A549 (cell line): ENCODE results near the gene STOM. TPM values are rescaled to one million over a fixed set of nuclear protein-coding genes. Genes with fewer than 3 reads are reported as not detected.

Experiments used
- ATAC-seq, 2 experiments: fragments of 200-7000 bp in 1 of 2; fragments of >200 bp in 1 of 2; cut with Nextera tagmentation in 1 of 2; cut with Tn5 transposase in 1 of 2; 3 replicates each; pipeline versions ENCODE4 v1.8.0 to v1.9.1; 2018 to 2020; ENCODE audit warnings: mild to moderate bottlenecking in 1 of 2, moderate library complexity in 1 of 2
- CTCF ChIA-PET: fragments of 300-600 bp; sonication (Branson Sonifier 250); formaldehyde crosslinking; extraction: SDS; loops from one replicate; lab custom pipeline; 2021; ENCODE audit warnings: antibody characterized with exemption, inconsistent platforms; lab: Yijun Ruan, JAX
- POLR2A ChIA-PET: fragments of 350-600 bp; formaldehyde crosslinking; extraction: SDS; loops from one replicate; lab custom pipeline; 2021; ENCODE audit warnings: antibody characterized with exemption, inconsistent platforms; lab: Yijun Ruan, JAX
- DNase-seq, 2 experiments: peaks; one replicate each; pipeline versions ENCODE4 v3.0.0 to v3.0.0-alpha.2; 2011 to 2016; ENCODE audit warnings: low read depth in 1 of 2, low spot score in 1 of 2
- FAIRE-seq: peaks from 2 replicates; lab custom pipeline; 2011; peaks lifted over from hg19 to GRCh38; lab: Jason Lieb, UNC
- H3K27ac ChIP-seq, 2 experiments: fragments of >200 bp; sonication (Bioruptor Twin); formaldehyde crosslinking; 3 replicates each; pipeline ENCODE4 v1.5.1; 2016 to 2017
- H3K4me1 ChIP-seq: fragments of >200 bp; sonication (Bioruptor Twin); formaldehyde crosslinking; 3 replicates; pipeline ENCODE4 v1.6.1; 2016
- H3K4me2 ChIP-seq: fragments of >200 bp; sonication (Bioruptor Twin); formaldehyde crosslinking; 3 replicates; pipeline ENCODE4 v1.6.1; 2016
- H3K4me3 ChIP-seq: fragments of >200 bp; sonication (Bioruptor Twin); formaldehyde crosslinking; 3 replicates; pipeline ENCODE4 v1.5.1; 2016
- H3K9me3 ChIP-seq: fragments of >200 bp; sonication (Bioruptor Twin); formaldehyde crosslinking; 3 replicates; pipeline ENCODE4 v1.6.1; 2016
- BHLHE40 ChIP-seq: IDR thresholded peaks from 2 replicates; pipeline ENCODE4 v1.6.1; 2012; ENCODE audit warnings: low read depth, low read length, inconsistent platforms
- CTCF ChIP-seq: fragments of >200 bp; sonication (Bioruptor Twin); formaldehyde crosslinking; IDR thresholded peaks from 3 replicates; pipeline ENCODE4 v1.5.1; 2016
- EHMT2 ChIP-seq: fragments of 200-600 bp; sonication (generic); IDR thresholded peaks from 2 replicates; pipeline ENCODE4 v1.6.1; 2016; ENCODE audit warnings: antibody characterized with exemption, low read depth, mild to moderate bottlenecking, moderate library complexity
- FOSL2 ChIP-seq, 2 experiments: fragments of 450-650 bp in 1 of 2; fragments of >200 bp in 1 of 2; sonication (Bioruptor Twin) in 1 of 2; formaldehyde crosslinking; IDR thresholded peaks; 2 replicates each; pipeline versions ENCODE4 v1.5.0 to v1.6.1; 2016 to 2020; ENCODE audit warnings: mild to moderate bottlenecking in 1 of 2, moderate library complexity in 1 of 2
- GATA3 ChIP-seq: IDR thresholded peaks from 2 replicates; pipeline ENCODE4 v1.6.1; 2012; ENCODE audit warnings: borderline replicate concordance
- HEYL ChIP-seq: fragments of 250-450 bp; sonication (Bioruptor Pico); IDR thresholded peaks from 2 replicates; pipeline ENCODE4 v1.8.0; 2021; ENCODE audit warnings: mild to moderate bottlenecking, moderate library complexity
- JUN ChIP-seq, 2 experiments: fragments of >200 bp; sonication (Bioruptor Twin); formaldehyde crosslinking; IDR thresholded peaks; 2 replicates in 1 of 2; 3 replicates in 1 of 2; pipeline ENCODE4 v1.6.1; 2016 to 2017
- NR3C1 ChIP-seq: fragments of >200 bp; sonication (Bioruptor Twin); formaldehyde crosslinking; IDR thresholded peaks from 3 replicates; pipeline ENCODE4 v1.6.1; 2017
- RAD21 ChIP-seq, 2 experiments: fragments of >200 bp in 1 of 2; sonication (Bioruptor Twin) in 1 of 2; formaldehyde crosslinking in 1 of 2; IDR thresholded peaks in 1 of 2; conservative IDR thresholded peaks in 1 of 2; 2 replicates in 1 of 2; 3 replicates in 1 of 2; pipeline ENCODE4 v1.6.1; 2012 to 2018; ENCODE audit warnings: inconsistent platforms in 1 of 2
- RCOR1 ChIP-seq: fragments of 150-350 bp; IDR thresholded peaks from 2 replicates; pipeline ENCODE4 v1.6.1; 2014; ENCODE audit warnings: antibody characterized with exemption, low read length, low read depth
- SMC3 ChIP-seq: fragments of >200 bp; sonication (Bioruptor Twin); formaldehyde crosslinking; IDR thresholded peaks from 3 replicates; pipeline ENCODE4 v1.6.1; 2018; ENCODE audit warnings: inconsistent platforms
- ZC3H11A ChIP-seq: fragments of 450-650 bp; IDR thresholded peaks from 2 replicates; pipeline ENCODE4 v1.6.1; 2014; ENCODE audit warnings: antibody characterized with exemption, mild to moderate bottlenecking
- WGBS: methylation state at CpG from one replicate; pipeline ENCODE4 v1.1.6; 2017; ENCODE audit errors: missing lambda C conversion rate; 5-methylcytosine and 5-hydroxymethylcytosine counted together
- polyA plus RNA-seq, 4 experiments: library from polyadenylated mRNA; depleted of rRNA in 3 of 4; stranded (reverse); fragments of >200 nt; fragmentation: RNase III in 1 of 4; extraction: RNeasy Plus Mini Kit Qiagen cat#74134 plus additional on column Dnase treatment in 1 of 4; gene quantifications; 2 replicates in 3 of 4; 3 replicates in 1 of 4; pipeline ENCODE4 v1.2.3, GENCODE V29; 2011 to 2017

The STOM gene
- polyA plus RNA-seq, 2 of the 4 experiments (the other 2 are of a cell fraction): 83.3 to 246 TPM

DNA sequence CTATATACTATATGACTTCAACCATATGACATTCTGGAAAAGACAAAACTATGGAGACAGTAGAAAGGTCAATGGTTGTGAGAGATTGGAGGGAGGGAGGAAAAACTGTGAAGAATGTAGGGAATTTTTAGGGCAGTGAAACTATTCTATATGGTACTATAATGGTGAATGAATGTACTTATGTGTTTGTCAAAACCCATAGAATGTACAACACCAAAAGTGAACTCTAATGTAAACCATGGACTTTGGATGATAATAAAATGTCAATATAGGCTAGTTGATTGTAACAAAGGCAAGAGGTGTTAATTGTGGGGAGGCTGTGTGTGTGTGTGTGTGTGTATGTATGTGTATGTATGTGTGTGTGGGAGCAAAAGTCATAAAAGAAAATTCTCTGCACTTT lies 10.8 kb upstream of the STOM start:
- H3K9me3 ChIP-seq: no peaks in the 10 kb centered on the region; the same call in 2 of the 3 replicates
- H3K4me3 ChIP-seq: no peak overlapping the region
- TF ChIP-seq EHMT2: no peak
- no peak overlapping the region for H3K27ac ChIP-seq
- H3K4me1 ChIP-seq: peaks cover 3% of the 10 kb centered on the region; the same call in 2 of the 3 replicates
- DNase-seq (no peak), ATAC-seq (no peak), FAIRE-seq (no peak)
- CTCF ChIA-PET: interaction anchor here (0.8 to 12.6 kb wide), 4 partner anchors 24 to 167 kb away, joined by 3 to 301 read pairs (median 7); no protein-coding TSS in a partner anchor
- POLR2A ChIA-PET: interaction anchor here (1.9 kb wide), 1 partner anchor 113 kb away, joined by 6 read pairs; the partner anchor contains the start of gene GSN
- no peak overlapping the region for H3K4me2 ChIP-seq

- WGBS: 71% methylated on average over 4 of the region's 4 CpGs
- FAIRE-seq: no peak
- ChIA-PET POLR2A (interaction anchor here (1.0 kb wide), 1 partner anchor 56 kb away, joined by 3 read pairs; no protein-coding TSS in a partner anchor), CTCF (interaction anchor here (0.5 to 12.6 kb wide), 17 partner anchors 8 to 167 kb away, joined by 3 to 301 read pairs (median 5); no protein-coding TSS in a partner anchor)
- no peak for DNase-seq
- Histone ChIP-seq H3K4me2 (no peak overlapping the region), H3K4me1 (peaks cover 45% of the 10 kb centered on the region), H3K9me3 (no peaks in the 10 kb centered on the region; the same call in 2 of the 3 replicates), H3K4me3 (no peak overlapping the region), H3K27ac (peak overlapping the region in 1 of 2 experiments; percentile 94; a peak in 2 of 6 replicates)
- no peak for ATAC-seq
- TF ChIP-seq RCOR1 (no peak), GATA3 (no peak), RAD21 (conservative IDR thresholded peaks at IDR 0.05 in 1 of 2, IDR thresholded peaks at IDR 0.05 in 1 of 2) (peak; percentile 72 to 79), SMC3 (peak; percentile 83), CTCF (peak; percentile 52), HEYL (CRISPR knock-in tag) (no peak), JUN (IDR thresholded peaks at IDR 0.05) (no peak), BHLHE40 (no peak), ZC3H11A (no peak), NR3C1 (no peak)
These were observed 6.3 kb upstream of the STOM start for GRCh38 chr9:121376214-121376830.

DNA sequence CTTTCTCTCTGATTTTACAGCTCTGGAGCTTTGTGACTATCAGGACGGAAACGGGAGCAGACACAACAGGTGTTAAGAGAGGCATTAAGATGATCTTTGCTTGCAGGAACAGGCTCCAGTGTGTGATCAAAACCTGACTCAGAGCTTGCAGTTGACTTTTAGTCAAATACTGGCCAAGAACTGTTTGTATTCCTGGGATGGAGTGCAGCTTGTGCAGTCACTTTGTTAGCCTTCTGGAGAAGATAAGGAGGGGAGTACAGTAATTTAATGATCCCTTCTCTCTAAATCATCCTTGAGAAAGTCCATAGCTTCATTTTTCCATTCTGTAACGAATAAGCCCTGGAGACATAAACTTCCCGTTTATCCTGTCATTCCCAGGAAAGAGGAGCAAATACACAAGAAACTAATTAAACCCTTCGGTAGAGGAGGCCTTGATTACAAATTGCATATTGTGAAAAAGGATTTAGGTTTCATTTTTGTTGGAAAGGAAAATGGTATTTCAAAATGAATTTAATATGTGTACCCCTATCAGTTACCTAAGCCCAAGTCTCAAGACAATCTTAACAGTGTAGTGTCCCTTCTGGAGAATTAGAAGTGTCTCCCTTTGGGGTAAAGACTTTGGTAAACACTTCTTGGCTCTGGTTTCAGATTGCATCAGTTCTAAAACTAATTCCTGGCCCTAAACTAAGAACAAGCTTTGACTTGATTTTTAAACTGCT lies 3.1 kb upstream of the STOM start:
- ChIA-PET CTCF (interaction anchor here (0.7 to 12.6 kb wide), 6 partner anchors 15 to 160 kb away, joined by 3 to 301 read pairs (median 8); no protein-coding TSS in a partner anchor), POLR2A (interaction anchor here (0.8 to 1.5 kb wide), 3 partner anchors 9 to 55 kb away, joined by 3 to 4 read pairs (median 3); no protein-coding TSS in a partner anchor)
- peak in 1 of 2 experiments; percentile 78 for DNase-seq
- no peak for FAIRE-seq
- peak; percentile 41; the same call in 1 of the 2 replicates for TF ChIP-seq GATA3
- TF ChIP-seq FOSL2 (IDR thresholded peaks at IDR 0.05): no peak
- peak; percentile 41; the same call in 1 of the 2 replicates for TF ChIP-seq FOSL2 (CRISPR knock-in tag; IDR thresholded peaks at IDR 0.05)
- TF ChIP-seq ZC3H11A: no peak
- TF ChIP-seq, all 56 proteins: peak for 2
- WGBS: 3% methylated on average over 5 of the region's 5 CpGs
- Histone ChIP-seq H3K4me1 (peaks cover 65% of the 10 kb centered on the region), H3K27ac (peak overlapping the region; percentile 92 to 94), H3K4me3 (peak overlapping the region; percentile 23; the same call in 1 of the 3 replicates), H3K4me2 (peak overlapping the region; percentile 87), H3K9me3 (no peaks in the 10 kb centered on the region; the same call in 2 of the 3 replicates)
- ATAC-seq: peak; percentile 30 to 38
